T-cell (primary cell): ENCODE results near the gene CCDC85B. TPM values are rescaled to one million over a fixed set of nuclear protein-coding genes. Genes with fewer than 3 reads are reported as not detected.

Source experiments
- ATAC-seq, 4 experiments: fragments of 200-7000 bp in 3 of 4; fragments of 150-1000 bp in 1 of 4; cut with Tn5 transposase; replicated peaks in 1 of 4; 1 replicate in 3 of 4; 2 replicates in 1 of 4; pipeline ENCODE4 v1.10.0; 2021; ENCODE audit warnings: moderate library complexity in 3 of 4, mild to moderate bottlenecking in 2 of 4, moderate number of reproducible peaks in 1 of 4
- CTCF ChIA-PET, 2 donors: fragments of 300-600 bp; sonication (Branson Sonifier 250); formaldehyde crosslinking; loops; one replicate each; lab custom pipeline; 2022; ENCODE audit warnings: antibody characterized with exemption in 2 of 2; lab: Charles Lee
- POLR2A ChIA-PET, 2 donors: fragments of 300-600 bp; sonication (Branson Sonifier 250); formaldehyde crosslinking; loops; one replicate each; lab custom pipeline; 2022; ENCODE audit warnings: antibody characterized with exemption in 2 of 2; lab: Charles Lee
- DNase-seq, 35 experiments: peaks; one replicate each; pipeline versions ENCODE4 v3.0.0 to v3.0.0-alpha.2; 2013 to 2023
- H3K27ac ChIP-seq: one replicate; pipeline ENCODE4 v1.5.1; 2013; ENCODE audit warnings: low read length
- H3K27me3 ChIP-seq, 2 experiments: replicated peaks in 1 of 2; 1 replicate in 1 of 2; 2 replicates in 1 of 2; pipeline versions ENCODE4 v1.6.1 to v1.7.0; 2013; ENCODE audit warnings: low read length in 1 of 2, mixed read lengths in 1 of 2; ENCODE audit not compliant: control insufficient read depth in 2 of 2, insufficient read depth in 2 of 2; ENCODE audit errors: extremely low read depth in 1 of 2
- H3K36me3 ChIP-seq, 2 donors: 1 replicate in 1 of 2; 2 replicates in 1 of 2; pipeline versions ENCODE4 v1.6.1 to v1.7.0; 2013; ENCODE audit warnings: low read length in 1 of 2; ENCODE audit not compliant: control insufficient read depth in 2 of 2, insufficient read depth in 1 of 2; ENCODE audit errors: extremely low read depth in 1 of 2
- H3K4me1 ChIP-seq, 2 experiments: 1 replicate in 1 of 2; 2 replicates in 1 of 2; pipeline versions ENCODE4 v1.6.1 to v1.7.0; 2013; ENCODE audit warnings: low read length in 2 of 2, mixed read lengths in 1 of 2; ENCODE audit not compliant: insufficient read depth in 2 of 2, control insufficient read depth in 1 of 2; ENCODE audit errors: extremely low read depth in 1 of 2
- H3K4me3 ChIP-seq, 2 donors: 1 replicate in 1 of 2; 2 replicates in 1 of 2; pipeline versions ENCODE4 v1.5.1 to v1.7.0; 2013; ENCODE audit warnings: mild to moderate bottlenecking in 2 of 2, low read length in 1 of 2, moderate library complexity in 1 of 2; ENCODE audit not compliant: control insufficient read depth in 1 of 2; ENCODE audit errors: extremely low read depth in 1 of 2
- H3K9me3 ChIP-seq: 2 replicates; pipeline ENCODE4 v1.7.0; 2013
- H3K27ac Mint-ChIP-seq, 2 donors: one replicate each; pipeline ENCODE4 v1.8.0; 2020 to 2021; ENCODE audit warnings: mild to moderate bottlenecking in 2 of 2, mixed read lengths in 2 of 2
- H3K27me3 Mint-ChIP-seq, 2 donors: one replicate each; pipeline ENCODE4 v1.8.0; 2021 to 2022; ENCODE audit warnings: mixed read lengths in 2 of 2
- H3K36me3 Mint-ChIP-seq: one replicate; pipeline ENCODE4 v1.8.0; 2021; ENCODE audit warnings: mixed read lengths
- H3K4me1 Mint-ChIP-seq, 3 donors: one replicate each; pipeline ENCODE4 v1.8.0; 2020 to 2022; ENCODE audit warnings: mixed read lengths in 3 of 3, mild to moderate bottlenecking in 1 of 3
- H3K4me3 Mint-ChIP-seq, 3 donors: one replicate each; pipeline ENCODE4 v1.8.0; 2020 to 2022; ENCODE audit warnings: mild to moderate bottlenecking in 3 of 3, mixed read lengths in 3 of 3, moderate library complexity in 3 of 3
- H3K9me3 Mint-ChIP-seq, 3 donors: one replicate each; pipeline ENCODE4 v1.8.0; 2020 to 2022; ENCODE audit warnings: mixed read lengths in 3 of 3
- WGBS: methylation state at CpG from one replicate; pipeline ENCODE4 v1.1.5; 2013; ENCODE audit warnings: missing lambda C conversion rate; ENCODE audit not compliant: insufficient coverage; 5-methylcytosine and 5-hydroxymethylcytosine counted together
- total RNA-seq, 35 experiments: library from RNA in 6 of 35; stranded (reverse) in 6 of 35; fragments of 120-200 nt in 1 of 35; gene quantifications; one replicate each; pipeline versions ENCODE4 v1.2.1 to v1.2.4 and lab custom pipeline; 2013 to 2026

The CCDC85B gene
- total RNA-seq, 5 donors from 2014 or later (not counting 1 experiment from before 2014, with no cell fraction given): 20.3 to 39.0 (median 37.4) TPM

GRCh38 chr11:65911682-65912568 is 21.5 kb downstream of the CCDC85B start:
- Histone ChIP-seq H3K36me3 (peaks cover 0 to 3% of the 10 kb centered on the region in 2 donors), H3K4me1 (peaks cover 3 to 28% of the 10 kb centered on the region in 2 experiments), H3K27me3 (peaks cover 0 to 31% of the 10 kb centered on the region in 2 experiments), H3K27ac (no peak overlapping the region), H3K9me3 (no peaks in the 10 kb centered on the region), H3K4me3 (no peak overlapping the region)
- Mint-ChIP-seq H3K9me3 (no peaks in the 10 kb centered on the region), H3K4me1 (peaks cover 20 to 28% (median 26%) of the 10 kb centered on the region in 3 donors), H3K36me3 (peaks cover 5% of the 10 kb centered on the region), H3K4me3 (no peak overlapping the region), H3K27me3 (peaks cover under 1 to 4% of the 10 kb centered on the region in 2 donors), H3K27ac (no peak overlapping the region)
- DNase-seq (no peak), ATAC-seq (no peak)
- 61% methylated on average over 10 of the region's 14 CpGs for WGBS
- ChIA-PET CTCF (no interaction called here), POLR2A (no interaction called here)

GRCh38 chr11:65912845-65913244 is 22.4 kb downstream of the CCDC85B start:
- H3K4me3 ChIP-seq: no peak overlapping the region
- H3K36me3 ChIP-seq: peaks cover 0 to 11% of the 10 kb centered on the region in 2 donors
- ATAC-seq (no peak), DNase-seq (no peak)
- no peak overlapping the region for H3K27ac ChIP-seq
- peaks cover 12 to 37% of the 10 kb centered on the region in 2 experiments for H3K4me1 ChIP-seq
- WGBS: 72% methylated on average over 3 of the region's 4 CpGs
- Mint-ChIP-seq H3K27me3 (peaks cover 0 to 4% of the 10 kb centered on the region in 2 donors), H3K36me3 (peaks cover 7% of the 10 kb centered on the region), H3K9me3 (no peaks in the 10 kb centered on the region), H3K4me1 (peaks cover 24 to 33% (median 32%) of the 10 kb centered on the region in 3 donors), H3K27ac (no peak overlapping the region), H3K4me3 (no peak overlapping the region)
- peaks cover 0 to 24% of the 10 kb centered on the region in 2 experiments for H3K27me3 ChIP-seq
- H3K9me3 ChIP-seq: no peaks in the 10 kb centered on the region
- ChIA-PET POLR2A (no interaction called here), CTCF (no interaction called here)

GRCh38 chr11:65915101-65915820 is 24.8 kb downstream of the CCDC85B start:
- DNase-seq (no peak), ATAC-seq (no peak)
- ChIA-PET POLR2A (no interaction called here), CTCF (interaction anchor here in 1 of 2 donors (0.7 kb wide), 2 partner anchors 14 to 48 kb away, joined by 3 to 4 read pairs; no protein-coding TSS in a partner anchor)
- Mint-ChIP-seq H3K4me1 (peaks cover 29 to 36% (median 29%) of the 10 kb centered on the region in 3 donors), H3K27ac (peak overlapping the region in 1 of 2 donors; percentile 2), H3K9me3 (no peaks in the 10 kb centered on the region), H3K4me3 (no peak overlapping the region), H3K27me3 (no peaks in the 10 kb centered on the region), H3K36me3 (peaks cover 7% of the 10 kb centered on the region)
- 87% methylated on average over 9 of the region's 10 CpGs for WGBS
- peaks cover 0 to 17% of the 10 kb centered on the region in 2 experiments for H3K27me3 ChIP-seq
- H3K27ac ChIP-seq: no peak overlapping the region
- H3K9me3 ChIP-seq: no peaks in the 10 kb centered on the region
- peaks cover 18 to 44% of the 10 kb centered on the region in 2 experiments for H3K4me1 ChIP-seq
- no peak overlapping the region for H3K4me3 ChIP-seq
- peaks cover 0 to 12% of the 10 kb centered on the region in 2 donors for H3K36me3 ChIP-seq

DNA sequence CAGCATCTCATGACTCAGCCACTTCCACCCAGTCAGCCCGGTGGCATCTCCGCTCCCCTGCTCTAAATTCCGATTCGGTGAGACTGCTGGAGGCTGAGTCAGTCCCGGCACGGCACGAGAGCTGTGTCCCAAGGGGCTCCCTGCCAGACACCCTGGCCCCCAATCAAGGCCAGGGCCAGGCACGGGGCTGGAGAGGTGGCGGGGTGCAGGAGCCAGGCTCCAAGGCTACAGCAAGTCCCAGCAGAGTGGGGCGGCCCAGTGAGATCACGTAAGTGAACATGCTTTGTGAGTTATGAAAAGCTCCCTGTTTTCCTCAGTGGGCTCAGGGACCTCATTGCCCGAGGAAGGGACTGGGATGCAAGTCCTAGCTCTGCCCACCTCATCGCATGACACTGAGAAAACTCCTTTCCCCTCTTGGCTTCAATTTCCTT is 25.4 kb downstream of the CCDC85B start:
- Histone ChIP-seq H3K4me1 (peaks cover 24 to 50% of the 10 kb centered on the region in 2 experiments), H3K4me3 (no peak overlapping the region), H3K27me3 (peaks cover 0 to 12% of the 10 kb centered on the region in 2 experiments), H3K27ac (no peak overlapping the region), H3K36me3 (peaks cover 0 to 15% of the 10 kb centered on the region in 2 donors), H3K9me3 (no peaks in the 10 kb centered on the region)
- no peak for DNase-seq
- Mint-ChIP-seq H3K27me3 (no peaks in the 10 kb centered on the region), H3K4me1 (peaks cover 31 to 42% (median 33%) of the 10 kb centered on the region in 3 donors), H3K27ac (peak overlapping the region in 1 of 2 donors; percentile 64), H3K36me3 (peaks cover 7% of the 10 kb centered on the region), H3K9me3 (no peaks in the 10 kb centered on the region), H3K4me3 (no peak overlapping the region)
- ATAC-seq: no peak
- 80% methylated on average over 9 of the region's 13 CpGs for whole genome bisulfite sequencing
- CTCF ChIA-PET: no interaction called here
- POLR2A ChIA-PET: no interaction called here

DNA sequence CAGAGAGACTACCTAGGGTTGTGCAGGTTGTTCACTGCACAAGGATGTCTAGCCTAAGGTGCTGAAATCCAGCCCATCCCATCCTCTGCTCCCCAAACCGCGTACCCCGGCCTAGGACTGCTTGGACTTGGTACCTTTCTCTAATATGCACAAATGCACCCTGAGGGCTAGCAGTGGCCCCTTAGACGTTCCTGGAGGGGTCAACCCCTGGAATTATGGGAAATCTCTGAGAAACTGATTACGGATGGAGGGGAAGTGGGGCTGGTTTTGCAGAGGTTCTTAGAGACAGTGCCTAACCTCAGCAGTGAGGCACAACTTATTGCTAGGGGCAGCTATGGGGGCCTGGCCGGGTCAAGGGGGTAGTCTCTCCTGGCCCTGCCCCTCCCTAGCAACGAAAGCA is 25.9 kb downstream of the CCDC85B start:
- Mint-ChIP-seq H3K4me1 (peaks cover 31 to 43% (median 34%) of the 10 kb centered on the region in 3 donors), H3K27me3 (no peaks in the 10 kb centered on the region), H3K36me3 (peaks cover 7% of the 10 kb centered on the region), H3K4me3 (peak overlapping the region; percentile 85 to 90 (median 86)), H3K27ac (peak overlapping the region; percentile 36 to 64), H3K9me3 (no peaks in the 10 kb centered on the region)
- Histone ChIP-seq H3K9me3 (no peaks in the 10 kb centered on the region), H3K36me3 (peaks cover 0 to 16% of the 10 kb centered on the region in 2 donors), H3K4me1 (peaks cover 27 to 56% of the 10 kb centered on the region in 2 experiments), H3K27ac (no peak overlapping the region), H3K27me3 (peaks cover 0 to 7% of the 10 kb centered on the region in 2 experiments), H3K4me3 (no peak overlapping the region)
- POLR2A ChIA-PET: no interaction called here
- ATAC-seq (no peak), DNase-seq (no peak)
- WGBS: 50% methylated on average over 2 of the region's 7 CpGs
- CTCF ChIA-PET: no interaction called here

DNA sequence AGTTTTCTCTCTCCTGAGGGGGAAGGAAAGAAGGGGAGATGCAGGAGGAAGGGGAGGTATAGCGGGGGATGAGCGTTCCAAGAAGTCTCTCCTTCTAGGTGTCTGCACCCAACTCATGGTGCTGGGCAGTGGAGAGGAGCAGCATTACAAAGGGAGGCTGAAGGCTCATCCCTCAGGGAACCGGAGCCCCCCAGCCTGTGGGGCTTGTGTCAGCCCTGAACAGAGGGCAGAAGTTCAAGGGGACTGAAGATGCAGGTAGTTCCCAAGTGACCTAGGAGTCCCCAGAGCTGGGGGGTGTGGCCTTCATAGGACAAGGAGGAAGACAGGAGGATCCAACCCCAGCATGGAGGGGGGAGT is 26.6 kb downstream of the CCDC85B start:
- 100% methylated on average over 3 of the region's 3 CpGs for WGBS
- Mint-ChIP-seq H3K27me3 (no peaks in the 10 kb centered on the region), H3K36me3 (peaks cover 8% of the 10 kb centered on the region), H3K4me3 (peak overlapping the region; percentile 85 to 90 (median 86)), H3K27ac (peak overlapping the region in 1 of 2 donors; percentile 72), H3K4me1 (peaks cover 36 to 47% (median 38%) of the 10 kb centered on the region in 3 donors), H3K9me3 (no peaks in the 10 kb centered on the region)
- POLR2A ChIA-PET: no interaction called here
- peaks cover 0 to under 1% of the 10 kb centered on the region in 2 experiments for H3K27me3 ChIP-seq
- H3K27ac ChIP-seq: no peak overlapping the region
- H3K36me3 ChIP-seq: peaks cover 2 to 20% of the 10 kb centered on the region in 2 donors
- H3K9me3 ChIP-seq: no peaks in the 10 kb centered on the region
- no peak for ATAC-seq
- H3K4me3 ChIP-seq: peak overlapping the region in 1 of 2 donors; percentile 23
- DNase-seq: no peak
- CTCF ChIA-PET: no interaction called here
- peaks cover 27 to 58% of the 10 kb centered on the region in 2 experiments for H3K4me1 ChIP-seq
